Smooth muscle cell (in vitro differentiated cells): ENCODE data around the gene DNAJC4. TPM values are rescaled to one million over a fixed set of nuclear protein-coding genes. Genes with fewer than 3 reads are reported as not detected.
A peak's percentile ranks its signal among the peaks of the same experiment; 100 is the strongest.

Experiments
- DNase-seq: peaks from one replicate; lab custom pipeline; 2025; ENCODE audit not compliant: unreplicated experiment; lab: John Stamatoyannopoulos, UW
- H2AFZ ChIP-seq: fragments of 200-600 bp; sonication (generic); 2 replicates; pipeline ENCODE4 v1.6.0; 2016; ENCODE audit warnings: antibody characterized with exemption, low read depth, mild to moderate bottlenecking
- H3F3A ChIP-seq: fragments of 200-600 bp; sonication (generic); 2 replicates; pipeline ENCODE4 v1.6.0; 2017; ENCODE audit warnings: antibody characterized with exemption, low read depth
- H3K27ac ChIP-seq: fragments of 200-600 bp; sonication (generic); 2 replicates; pipeline ENCODE4 v1.5.1; 2016; ENCODE audit warnings: low read depth, mild to moderate bottlenecking
- H3K27me3 ChIP-seq: fragments of 200-600 bp; sonication (generic); 2 replicates; pipeline ENCODE4 v1.6.1; 2016; ENCODE audit warnings: low read depth, mild to moderate bottlenecking
- H3K36me3 ChIP-seq: fragments of 200-600 bp; sonication (generic); 2 replicates; pipeline ENCODE4 v1.5.1; 2016; ENCODE audit warnings: low read depth
- H3K4me1 ChIP-seq: fragments of 200-600 bp; sonication (generic); 2 replicates; pipeline ENCODE4 v1.5.1; 2016; ENCODE audit warnings: low read depth
- H3K4me2 ChIP-seq: fragments of 200-600 bp; sonication (generic); 2 replicates; pipeline ENCODE4 v1.6.0; 2016; ENCODE audit warnings: mild to moderate bottlenecking
- H3K4me3 ChIP-seq: fragments of 200-600 bp; sonication (generic); 2 replicates; pipeline ENCODE4 v1.5.1; 2016; ENCODE audit warnings: mild to moderate bottlenecking
- H3K79me2 ChIP-seq: fragments of 200-600 bp; sonication (generic); 2 replicates; pipeline ENCODE4 v1.6.0; 2016; ENCODE audit warnings: low read depth, mild to moderate bottlenecking
- H3K9ac ChIP-seq: fragments of 200-600 bp; sonication (generic); 2 replicates; pipeline ENCODE4 v1.6.0; 2016; ENCODE audit warnings: low read depth
- H3K9me3 ChIP-seq: fragments of 200-600 bp; sonication (generic); replicated peaks from 2 replicates; pipeline ENCODE4 v1.5.1; 2016; ENCODE audit warnings: low read depth
- H4K20me1 ChIP-seq: fragments of 200-600 bp; sonication (generic); 2 replicates; pipeline ENCODE4 v1.6.0; 2016; ENCODE audit warnings: low read depth
- WGBS: methylation state at CpG from one replicate; pipeline ENCODE4 v1.1.7; 2016; ENCODE audit warnings: low lambda C conversion rate; 5-methylcytosine and 5-hydroxymethylcytosine counted together
- polyA plus RNA-seq: library from polyadenylated mRNA; unstranded; fragments of >200 nt; fragmentation: Nextera tagmentation; extraction: Ambion mirVana; gene quantifications from 2 replicates; pipeline ENCODE4 v1.2.1, GENCODE V29; 2016
- total RNA-seq: library from RNA; depleted of rRNA; stranded (reverse); fragments of >200 nt; gene quantifications from 2 replicates; pipeline ENCODE4 v1.2.3, GENCODE V29; 2014
- TF ChIP-seq, protein P1 (sequence below): fragments of 200-600 bp; sonication (generic); IDR thresholded peaks from 2 replicates; pipeline ENCODE4 v1.5.1; 2017; ENCODE audit warnings: borderline replicate concordance, mild to moderate bottlenecking, antibody characterized with exemption; ENCODE audit not compliant: insufficient read depth, poor library complexity, severe bottlenecking

DNAJC4 gene
- total and polyA plus RNA-seq, 2 experiments from 2014 or later: 14.5 to 78.5 TPM

DNA sequence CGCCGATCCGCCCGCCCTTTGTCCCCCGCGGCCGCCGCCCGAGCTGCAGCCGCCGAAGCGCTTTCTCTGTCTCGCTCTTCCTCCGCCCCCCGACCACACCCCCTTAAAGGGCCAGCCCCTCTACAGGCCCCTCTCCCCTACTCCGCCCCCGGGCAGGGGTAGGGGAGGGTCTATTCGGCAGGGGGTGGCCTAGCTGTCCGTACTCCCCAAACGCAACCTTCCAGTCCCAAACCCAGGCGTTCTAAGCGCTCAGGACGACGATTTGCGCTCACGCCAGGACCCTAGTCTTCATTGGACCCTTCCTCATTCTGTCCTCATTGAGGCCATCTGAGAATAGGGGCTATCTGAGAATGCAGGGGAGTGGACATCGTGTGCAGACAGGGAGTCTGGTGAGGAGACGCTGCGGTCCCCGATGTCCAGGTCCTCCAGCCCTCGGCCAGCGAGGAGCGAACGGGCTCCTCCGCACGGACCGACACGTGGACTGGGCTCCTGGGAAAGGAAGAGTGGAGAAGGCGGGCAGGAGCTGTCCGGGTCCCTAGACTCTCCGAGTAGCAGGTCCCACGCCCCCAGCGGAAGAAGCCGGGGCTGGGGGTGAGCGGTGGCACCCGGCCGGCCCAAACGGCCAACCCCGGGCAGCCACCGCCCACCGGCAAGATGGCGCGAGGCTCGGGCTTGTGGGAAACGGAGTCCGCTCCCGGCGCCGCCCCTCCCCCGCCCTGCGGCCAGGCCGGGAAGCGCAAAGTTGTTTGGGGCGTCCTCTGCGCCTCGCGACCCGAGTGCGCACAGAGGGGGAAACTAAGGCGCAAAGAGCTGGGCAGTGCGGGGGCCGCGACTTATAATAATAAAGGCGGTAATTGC is 16.8 kb downstream of the DNAJC4 start, which contains the start of gene PPP1R14B:
PPP1R14B (minus strand) TSS at position 73 of the 858 bp plus-strand sequence. CDS start 270 bp downstream, outside the sequence.
- H3K4me1 ChIP-seq: peaks cover 25% of the 10 kb centered on the region
- no peaks in the 10 kb centered on the region for H3K36me3 ChIP-seq
- DNase-seq: peak; percentile 72
- TF ChIP-seq, protein P1, sequence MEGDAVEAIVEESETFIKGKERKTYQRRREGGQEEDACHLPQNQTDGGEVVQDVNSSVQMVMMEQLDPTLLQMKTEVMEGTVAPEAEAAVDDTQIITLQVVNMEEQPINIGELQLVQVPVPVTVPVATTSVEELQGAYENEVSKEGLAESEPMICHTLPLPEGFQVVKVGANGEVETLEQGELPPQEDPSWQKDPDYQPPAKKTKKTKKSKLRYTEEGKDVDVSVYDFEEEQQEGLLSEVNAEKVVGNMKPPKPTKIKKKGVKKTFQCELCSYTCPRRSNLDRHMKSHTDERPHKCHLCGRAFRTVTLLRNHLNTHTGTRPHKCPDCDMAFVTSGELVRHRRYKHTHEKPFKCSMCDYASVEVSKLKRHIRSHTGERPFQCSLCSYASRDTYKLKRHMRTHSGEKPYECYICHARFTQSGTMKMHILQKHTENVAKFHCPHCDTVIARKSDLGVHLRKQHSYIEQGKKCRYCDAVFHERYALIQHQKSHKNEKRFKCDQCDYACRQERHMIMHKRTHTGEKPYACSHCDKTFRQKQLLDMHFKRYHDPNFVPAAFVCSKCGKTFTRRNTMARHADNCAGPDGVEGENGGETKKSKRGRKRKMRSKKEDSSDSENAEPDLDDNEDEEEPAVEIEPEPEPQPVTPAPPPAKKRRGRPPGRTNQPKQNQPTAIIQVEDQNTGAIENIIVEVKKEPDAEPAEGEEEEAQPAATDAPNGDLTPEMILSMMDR: no peak
- H3K4me2 ChIP-seq: peak within 1 kb of the TSS; percentile 92
- no peaks in the 10 kb centered on the region for H3K27me3 ChIP-seq
- 1% methylated on average over 43 of the region's 74 CpGs for WGBS
- H3K9me3 ChIP-seq: no peaks in the 10 kb centered on the region
- H3K4me3 ChIP-seq: peak within 1 kb of the TSS; percentile 63
- peak within 1 kb of the TSS; percentile 59 for H2AFZ ChIP-seq
- H4K20me1 ChIP-seq: peaks cover 28% of the 10 kb centered on the region
- peak within 1 kb of the TSS; percentile 87 for H3K27ac ChIP-seq
- H3K9ac ChIP-seq: peak within 1 kb of the TSS; percentile 80
- peaks cover 7% of the 10 kb centered on the region for H3F3A ChIP-seq
- peaks cover 25% of the 10 kb centered on the region for H3K79me2 ChIP-seq

DNA sequence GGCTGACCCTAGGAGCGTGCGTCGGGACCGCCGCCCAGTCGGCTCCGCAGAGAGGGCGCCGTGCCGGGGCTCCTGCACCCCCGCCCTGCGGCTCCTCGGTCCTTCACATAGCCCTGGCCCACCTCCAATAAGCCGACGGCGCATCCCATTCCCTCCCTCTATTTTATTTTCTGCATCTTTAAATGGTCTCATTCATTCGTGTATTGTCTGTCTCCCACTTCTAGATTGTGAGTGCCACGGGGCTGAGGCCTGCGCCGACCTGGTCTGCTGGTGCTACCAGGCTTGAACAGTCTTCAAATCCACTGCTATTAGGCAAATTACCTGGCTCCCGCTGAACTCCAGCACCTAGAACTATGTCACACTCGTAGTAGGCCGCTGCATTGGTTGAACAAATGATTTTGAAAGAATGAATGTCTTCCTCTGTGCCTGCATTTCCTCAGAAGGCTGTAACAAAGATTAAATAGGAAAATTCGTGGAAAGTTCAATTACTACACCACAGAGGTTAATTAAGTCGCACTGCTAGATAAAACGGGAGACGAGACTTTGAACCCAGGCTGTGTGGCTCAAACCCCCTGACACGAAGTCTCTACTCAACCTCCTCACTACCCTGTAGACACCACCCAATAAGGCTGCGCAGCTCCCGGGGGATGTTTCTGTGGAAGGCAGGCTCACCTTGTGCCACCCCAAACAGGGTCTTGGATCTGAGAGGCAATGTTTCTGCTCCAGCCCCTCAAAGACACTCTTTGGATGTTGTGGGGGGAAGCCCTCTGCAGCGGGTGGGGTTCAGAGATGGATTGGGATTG is 17.6 kb downstream of the DNAJC4 start:
- peak overlapping the region; percentile 92 for H3K4me2 ChIP-seq
- peaks cover 23% of the 10 kb centered on the region for H3K79me2 ChIP-seq
- H3K9me3 ChIP-seq: no peaks in the 10 kb centered on the region
- H3K36me3 ChIP-seq: no peaks in the 10 kb centered on the region
- peak overlapping the region; percentile 23 for H3K9ac ChIP-seq
- WGBS: 38% methylated on average over 31 of the region's 31 CpGs
- H2AFZ ChIP-seq: no peak overlapping the region
- H3K4me1 ChIP-seq: peaks cover 23% of the 10 kb centered on the region
- no peak for DNase-seq
- H4K20me1 ChIP-seq: peaks cover 25% of the 10 kb centered on the region
- peak overlapping the region; percentile 75 for H3K27ac ChIP-seq
- TF ChIP-seq, protein P1: no peak
- H3K27me3 ChIP-seq: no peaks in the 10 kb centered on the region
- H3K4me3 ChIP-seq: peak overlapping the region; percentile 57
- H3F3A ChIP-seq: peaks cover 7% of the 10 kb centered on the region

GRCh38 chr11:64248578-64248977 is 18.2 kb downstream of the DNAJC4 start:
- Histone ChIP-seq H3K9me3 (no peaks in the 10 kb centered on the region), H4K20me1 (peaks cover 25% of the 10 kb centered on the region), H3F3A (peaks cover 7% of the 10 kb centered on the region), H3K79me2 (peaks cover 23% of the 10 kb centered on the region), H3K36me3 (no peaks in the 10 kb centered on the region), H3K27me3 (no peaks in the 10 kb centered on the region), H2AFZ (no peak overlapping the region), H3K27ac (no peak overlapping the region), H3K4me2 (no peak overlapping the region), H3K4me1 (peaks cover 23% of the 10 kb centered on the region), H3K9ac (no peak overlapping the region), H3K4me3 (no peak overlapping the region)
- TF ChIP-seq, protein P1: no peak
- no peak for DNase-seq
- WGBS: 59% methylated on average over 6 of the region's 7 CpGs
